Measurements from ENCODE around the gene KRT33A.

- TF ChIP-seq GATA3 (IDR thresholded peaks at IDR 0.05; ENCODE audit: low read depth, low read length) (no peak), GATA2 (IDR thresholded peaks at IDR 0.05; ENCODE audit: low read depth, low read length) (no peak)
These were observed 17.5 kb downstream of the KRT33A start for GRCh38 chr17:41333098-41333497.
